HEK293 (cell line): ENCODE measurements around the gene NCK2.

Experiments used
- YY1 ChIP-seq: fragments of 450-650 bp; formaldehyde crosslinking; IDR thresholded peaks from 2 replicates; pipeline ENCODE4 v1.5.1; 2018; ENCODE audit warnings: missing biosample characterization, missing genetic modification characterization
- ZEB2 ChIP-seq: fragments of 450-650 bp; formaldehyde crosslinking; IDR thresholded peaks from 2 replicates; pipeline ENCODE4 v1.5.1; 2016; ENCODE audit warnings: missing biosample characterization, missing genetic modification characterization
- ZNF138 ChIP-seq: fragments of 450-650 bp; formaldehyde crosslinking; IDR thresholded peaks from 2 replicates; pipeline ENCODE4 v1.5.1; 2016; ENCODE audit warnings: missing biosample characterization, missing genetic modification characterization, borderline replicate concordance
- ZNF510 ChIP-seq: fragments of 450-650 bp; formaldehyde crosslinking; IDR thresholded peaks from 2 replicates; pipeline ENCODE4 v1.5.1; 2018; ENCODE audit warnings: mild to moderate bottlenecking, missing genetic modification characterization, missing biosample characterization; ENCODE audit not compliant: insufficient replicate concordance
- ZNF548 ChIP-seq: fragments of 450-650 bp; formaldehyde crosslinking; IDR thresholded peaks from 2 replicates; pipeline ENCODE4 v1.5.1; 2016; ENCODE audit warnings: missing biosample characterization, missing genetic modification characterization
- ZNF549 ChIP-seq: fragments of 450-650 bp; IDR thresholded peaks from 2 replicates; pipeline ENCODE4 v1.5.1; 2018; ENCODE audit warnings: missing biosample characterization, missing genetic modification characterization, mild to moderate bottlenecking, inconsistent platforms, moderate library complexity
- ZNF596 ChIP-seq: fragments of 450-650 bp; IDR thresholded peaks from 2 replicates; pipeline ENCODE4 v1.5.0; 2018; ENCODE audit warnings: missing biosample characterization, mild to moderate bottlenecking, missing genetic modification characterization, moderate library complexity
- ZNF776 ChIP-seq: fragments of 450-650 bp; formaldehyde crosslinking; IDR thresholded peaks from 2 replicates; pipeline ENCODE4 v1.5.0; 2017; ENCODE audit warnings: missing biosample characterization, missing genetic modification characterization, borderline replicate concordance
- TF ChIP-seq, protein P1 (sequence below): fragments of 450-650 bp; formaldehyde crosslinking; IDR thresholded peaks from 2 replicates; pipeline ENCODE4 v1.5.1; 2016; ENCODE audit warnings: missing biosample characterization, missing genetic modification characterization
- TF ChIP-seq, protein P2 (sequence below): fragments of 450-650 bp; formaldehyde crosslinking; IDR thresholded peaks from 2 replicates; pipeline ENCODE4 v1.5.1; 2016; ENCODE audit warnings: missing biosample characterization, missing genetic modification characterization
- TF ChIP-seq, protein P3 (sequence below): fragments of 450-650 bp; formaldehyde crosslinking; IDR thresholded peaks from 2 replicates; pipeline ENCODE4 v1.5.1; 2016; ENCODE audit warnings: missing biosample characterization, missing genetic modification characterization

DNA sequence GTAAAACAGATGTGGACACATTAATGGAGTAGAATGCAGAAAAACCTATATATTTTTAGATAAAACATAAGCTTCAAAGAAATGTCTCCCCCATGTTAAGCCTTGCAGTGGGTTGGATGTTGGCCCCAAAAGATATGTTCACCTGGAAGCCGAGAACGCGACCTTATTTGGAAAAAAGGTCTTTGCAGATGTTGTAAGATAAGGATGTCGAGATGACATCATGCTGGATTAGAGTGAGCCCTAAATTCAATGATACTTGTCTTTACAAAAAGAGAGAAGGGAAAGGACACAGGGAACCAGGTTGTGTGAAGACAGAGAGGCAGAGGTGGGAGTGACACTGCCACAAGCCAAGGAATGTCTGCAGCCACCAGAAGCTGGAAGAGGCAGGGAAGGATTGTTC, 3.1 kb upstream of the NCK2 start:
- TF ChIP-seq, protein P1, sequence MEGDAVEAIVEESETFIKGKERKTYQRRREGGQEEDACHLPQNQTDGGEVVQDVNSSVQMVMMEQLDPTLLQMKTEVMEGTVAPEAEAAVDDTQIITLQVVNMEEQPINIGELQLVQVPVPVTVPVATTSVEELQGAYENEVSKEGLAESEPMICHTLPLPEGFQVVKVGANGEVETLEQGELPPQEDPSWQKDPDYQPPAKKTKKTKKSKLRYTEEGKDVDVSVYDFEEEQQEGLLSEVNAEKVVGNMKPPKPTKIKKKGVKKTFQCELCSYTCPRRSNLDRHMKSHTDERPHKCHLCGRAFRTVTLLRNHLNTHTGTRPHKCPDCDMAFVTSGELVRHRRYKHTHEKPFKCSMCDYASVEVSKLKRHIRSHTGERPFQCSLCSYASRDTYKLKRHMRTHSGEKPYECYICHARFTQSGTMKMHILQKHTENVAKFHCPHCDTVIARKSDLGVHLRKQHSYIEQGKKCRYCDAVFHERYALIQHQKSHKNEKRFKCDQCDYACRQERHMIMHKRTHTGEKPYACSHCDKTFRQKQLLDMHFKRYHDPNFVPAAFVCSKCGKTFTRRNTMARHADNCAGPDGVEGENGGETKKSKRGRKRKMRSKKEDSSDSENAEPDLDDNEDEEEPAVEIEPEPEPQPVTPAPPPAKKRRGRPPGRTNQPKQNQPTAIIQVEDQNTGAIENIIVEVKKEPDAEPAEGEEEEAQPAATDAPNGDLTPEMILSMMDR (tag by site-specific recombination): no peak
- TF ChIP-seq ZNF138 (tag by site-specific recombination): no peak
- no peak for TF ChIP-seq ZNF549 (tag by site-specific recombination)
- no peak for TF ChIP-seq ZNF776
- TF ChIP-seq, protein P2, sequence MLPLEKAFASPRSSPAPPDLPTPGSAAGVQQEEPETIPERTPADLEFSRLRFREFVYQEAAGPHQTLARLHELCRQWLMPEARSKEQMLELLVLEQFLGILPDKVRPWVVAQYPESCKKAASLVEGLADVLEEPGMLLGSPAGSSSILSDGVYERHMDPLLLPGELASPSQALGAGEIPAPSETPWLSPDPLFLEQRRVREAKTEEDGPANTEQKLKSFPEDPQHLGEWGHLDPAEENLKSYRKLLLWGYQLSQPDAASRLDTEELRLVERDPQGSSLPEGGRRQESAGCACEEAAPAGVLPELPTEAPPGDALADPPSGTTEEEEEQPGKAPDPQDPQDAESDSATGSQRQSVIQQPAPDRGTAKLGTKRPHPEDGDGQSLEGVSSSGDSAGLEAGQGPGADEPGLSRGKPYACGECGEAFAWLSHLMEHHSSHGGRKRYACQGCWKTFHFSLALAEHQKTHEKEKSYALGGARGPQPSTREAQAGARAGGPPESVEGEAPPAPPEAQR: no peak
- no peak for TF ChIP-seq ZNF510 (tag by site-specific recombination)
- no peak for TF ChIP-seq ZEB2
- TF ChIP-seq ZNF548 (tag by site-specific recombination): no peak
- no peak for TF ChIP-seq YY1
- no peak for TF ChIP-seq ZNF596
- TF ChIP-seq, protein P3, sequence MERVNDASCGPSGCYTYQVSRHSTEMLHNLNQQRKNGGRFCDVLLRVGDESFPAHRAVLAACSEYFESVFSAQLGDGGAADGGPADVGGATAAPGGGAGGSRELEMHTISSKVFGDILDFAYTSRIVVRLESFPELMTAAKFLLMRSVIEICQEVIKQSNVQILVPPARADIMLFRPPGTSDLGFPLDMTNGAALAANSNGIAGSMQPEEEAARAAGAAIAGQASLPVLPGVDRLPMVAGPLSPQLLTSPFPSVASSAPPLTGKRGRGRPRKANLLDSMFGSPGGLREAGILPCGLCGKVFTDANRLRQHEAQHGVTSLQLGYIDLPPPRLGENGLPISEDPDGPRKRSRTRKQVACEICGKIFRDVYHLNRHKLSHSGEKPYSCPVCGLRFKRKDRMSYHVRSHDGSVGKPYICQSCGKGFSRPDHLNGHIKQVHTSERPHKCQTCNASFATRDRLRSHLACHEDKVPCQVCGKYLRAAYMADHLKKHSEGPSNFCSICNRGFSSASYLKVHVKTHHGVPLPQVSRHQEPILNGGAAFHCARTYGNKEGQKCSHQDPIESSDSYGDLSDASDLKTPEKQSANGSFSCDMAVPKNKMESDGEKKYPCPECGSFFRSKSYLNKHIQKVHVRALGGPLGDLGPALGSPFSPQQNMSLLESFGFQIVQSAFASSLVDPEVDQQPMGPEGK: no peak
